ENCODE results near the gene FCER2.

GRCh38 chr19:7678971-7679751 is 22.8 kb downstream of the FCER2 start:
- no peak for TF ChIP-seq POLR2A (IDR thresholded peaks at IDR 0.05)
- no peak for TF ChIP-seq CTCF (IDR thresholded peaks at IDR 0.05)
